ENCODE data around the gene RNF166. TPM values are rescaled to one million over a fixed set of nuclear protein-coding genes. Genes with fewer than 3 reads are reported as not detected.
A peak's percentile ranks its signal among the peaks of the same experiment; 100 is the strongest.

The RNF166 gene
- total and polyA plus RNA-seq, 2 of the 13 experiments (the other 11 are each of a cell fraction or from before 2014, with no cell fraction given), result 21.4 to 23.0 TPM

DNA sequence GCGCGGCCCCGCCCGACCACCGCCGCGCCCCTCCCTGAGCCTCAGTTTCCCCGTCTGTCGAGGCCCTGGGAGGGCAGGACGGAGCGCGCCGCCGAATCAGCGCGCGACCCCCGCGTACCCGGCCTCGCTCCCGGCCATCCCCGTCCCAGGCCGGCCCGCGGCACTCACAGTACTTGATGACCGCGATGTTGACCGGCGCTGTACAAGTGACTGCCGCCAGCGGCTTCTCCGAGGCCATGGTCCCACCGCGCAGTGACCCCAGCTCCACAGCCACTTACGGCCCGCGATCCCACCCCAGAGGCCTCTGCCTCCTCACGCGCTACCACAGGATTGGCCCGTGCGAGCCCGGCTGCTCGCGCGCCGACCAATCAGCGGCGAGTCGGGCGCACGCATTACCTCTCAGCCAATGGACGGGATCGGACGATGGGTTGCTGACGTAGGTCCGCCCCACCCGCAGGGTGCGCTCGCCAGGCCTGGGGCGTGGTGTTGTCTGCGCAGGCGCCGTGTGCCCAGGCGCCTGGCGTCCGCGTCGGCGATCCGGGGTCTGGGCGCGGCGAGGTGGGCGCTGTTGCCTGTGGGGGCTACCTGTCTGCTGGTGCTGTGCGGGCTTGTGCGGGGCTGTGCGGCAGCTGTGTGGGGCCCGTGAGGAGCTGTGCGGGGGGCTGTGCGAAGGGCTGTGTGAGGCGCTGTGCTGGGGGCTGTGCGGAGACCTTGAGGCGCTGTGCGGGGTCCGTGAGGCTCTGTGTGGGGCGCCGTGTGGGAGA, 43.2 kb downstream of the RNF166 start, which contains the start of gene MVD (continued):
- TF ChIP-seq, protein P1, sequence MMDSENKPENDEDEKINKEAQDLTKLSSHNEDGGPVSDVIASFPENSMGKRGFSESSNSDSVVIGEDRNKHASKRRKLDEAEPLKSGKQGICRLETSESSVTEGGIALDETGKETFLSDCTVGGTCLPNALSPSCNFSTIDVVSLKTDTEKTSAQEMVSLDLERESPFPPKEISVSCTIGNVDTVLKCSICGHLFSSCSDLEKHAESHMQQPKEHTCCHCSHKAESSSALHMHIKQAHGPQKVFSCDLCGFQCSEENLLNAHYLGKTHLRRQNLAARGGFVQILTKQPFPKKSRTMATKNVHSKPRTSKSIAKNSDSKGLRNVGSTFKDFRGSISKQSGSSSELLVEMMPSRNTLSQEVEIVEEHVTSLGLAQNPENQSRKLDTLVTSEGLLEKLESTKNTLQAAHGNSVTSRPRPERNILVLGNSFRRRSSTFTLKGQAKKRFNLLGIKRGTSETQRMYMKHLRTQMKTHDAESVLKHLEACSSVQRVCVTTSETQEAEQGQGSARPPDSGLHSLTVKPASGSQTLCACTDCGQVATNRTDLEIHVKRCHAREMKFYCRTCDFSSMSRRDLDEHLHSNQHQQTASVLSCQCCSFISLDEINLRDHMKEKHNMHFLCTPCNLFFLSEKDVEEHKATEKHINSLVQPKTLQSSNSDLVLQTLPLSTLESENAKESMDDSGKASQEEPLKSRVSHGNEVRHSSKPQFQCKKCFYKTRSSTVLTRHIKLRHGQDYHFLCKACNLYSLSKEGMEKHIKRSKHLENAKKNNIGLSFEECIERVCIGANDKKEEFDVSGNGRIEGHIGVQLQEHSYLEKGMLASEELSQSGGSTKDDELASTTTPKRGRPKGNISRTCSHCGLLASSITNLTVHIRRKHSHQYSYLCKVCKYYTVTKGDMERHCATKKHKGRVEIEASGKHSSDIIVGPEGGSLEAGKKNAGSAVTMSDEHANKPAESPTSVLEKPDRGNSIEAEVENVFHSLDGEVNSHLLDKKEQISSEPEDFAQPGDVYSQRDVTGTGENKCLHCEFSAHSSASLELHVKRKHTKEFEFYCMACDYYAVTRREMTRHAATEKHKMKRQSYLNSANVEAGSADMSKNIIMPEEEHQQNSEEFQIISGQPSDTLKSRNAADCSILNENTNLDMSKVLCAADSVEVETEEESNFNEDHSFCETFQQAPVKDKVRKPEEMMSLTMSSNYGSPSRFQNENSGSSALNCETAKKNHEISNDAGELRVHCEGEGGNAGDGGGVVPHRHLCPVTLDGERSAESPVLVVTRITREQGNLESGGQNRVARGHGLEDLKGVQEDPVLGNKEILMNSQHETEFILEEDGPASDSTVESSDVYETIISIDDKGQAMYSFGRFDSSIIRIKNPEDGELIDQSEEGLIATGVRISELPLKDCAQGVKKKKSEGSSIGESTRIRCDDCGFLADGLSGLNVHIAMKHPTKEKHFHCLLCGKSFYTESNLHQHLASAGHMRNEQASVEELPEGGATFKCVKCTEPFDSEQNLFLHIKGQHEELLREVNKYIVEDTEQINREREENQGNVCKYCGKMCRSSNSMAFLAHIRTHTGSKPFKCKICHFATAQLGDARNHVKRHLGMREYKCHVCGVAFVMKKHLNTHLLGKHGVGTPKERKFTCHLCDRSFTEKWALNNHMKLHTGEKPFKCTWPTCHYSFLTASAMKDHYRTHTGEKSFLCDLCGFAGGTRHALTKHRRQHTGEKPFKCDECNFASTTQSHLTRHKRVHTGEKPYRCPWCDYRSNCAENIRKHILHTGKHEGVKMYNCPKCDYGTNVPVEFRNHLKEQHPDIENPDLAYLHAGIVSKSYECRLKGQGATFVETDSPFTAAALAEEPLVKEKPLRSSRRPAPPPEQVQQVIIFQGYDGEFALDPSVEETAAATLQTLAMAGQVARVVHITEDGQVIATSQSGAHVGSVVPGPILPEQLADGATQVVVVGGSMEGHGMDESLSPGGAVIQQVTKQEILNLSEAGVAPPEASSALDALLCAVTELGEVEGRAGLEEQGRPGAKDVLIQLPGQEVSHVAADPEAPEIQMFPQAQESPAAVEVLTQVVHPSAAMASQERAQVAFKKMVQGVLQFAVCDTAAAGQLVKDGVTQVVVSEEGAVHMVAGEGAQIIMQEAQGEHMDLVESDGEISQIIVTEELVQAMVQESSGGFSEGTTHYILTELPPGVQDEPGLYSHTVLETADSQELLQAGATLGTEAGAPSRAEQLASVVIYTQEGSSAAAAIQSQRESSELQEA (CRISPR knock-in tag; IDR thresholded peaks at IDR 0.05; ENCODE audit: not compliant biosample characterization), result peak; percentile 54
- TF ChIP-seq, protein P2, sequence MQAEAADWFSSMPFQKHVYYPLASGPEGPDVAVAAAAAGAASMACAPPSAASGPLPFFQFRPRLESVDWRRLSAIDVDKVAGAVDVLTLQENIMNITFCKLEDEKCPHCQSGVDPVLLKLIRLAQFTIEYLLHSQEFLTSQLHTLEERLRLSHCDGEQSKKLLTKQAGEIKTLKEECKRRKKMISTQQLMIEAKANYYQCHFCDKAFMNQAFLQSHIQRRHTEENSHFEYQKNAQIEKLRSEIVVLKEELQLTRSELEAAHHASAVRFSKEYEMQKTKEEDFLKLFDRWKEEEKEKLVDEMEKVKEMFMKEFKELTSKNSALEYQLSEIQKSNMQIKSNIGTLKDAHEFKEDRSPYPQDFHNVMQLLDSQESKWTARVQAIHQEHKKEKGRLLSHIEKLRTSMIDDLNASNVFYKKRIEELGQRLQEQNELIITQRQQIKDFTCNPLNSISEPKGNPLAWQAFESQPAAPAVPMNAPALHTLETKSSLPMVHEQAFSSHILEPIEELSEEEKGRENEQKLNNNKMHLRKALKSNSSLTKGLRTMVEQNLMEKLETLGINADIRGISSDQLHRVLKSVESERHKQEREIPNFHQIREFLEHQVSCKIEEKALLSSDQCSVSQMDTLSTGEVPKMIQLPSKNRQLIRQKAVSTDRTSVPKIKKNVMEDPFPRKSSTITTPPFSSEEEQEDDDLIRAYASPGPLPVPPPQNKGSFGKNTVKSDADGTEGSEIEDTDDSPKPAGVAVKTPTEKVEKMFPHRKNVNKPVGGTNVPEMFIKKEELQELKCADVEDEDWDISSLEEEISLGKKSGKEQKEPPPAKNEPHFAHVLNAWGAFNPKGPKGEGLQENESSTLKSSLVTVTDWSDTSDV (CRISPR knock-in tag; IDR thresholded peaks at IDR 0.05), result no peak
- TF ChIP-seq HMGXB3 (CRISPR knock-in tag; IDR thresholded peaks at IDR 0.05; ENCODE audit: borderline replicate concordance), result peak; percentile 95
- peak; percentile 72; the same call in 1 of the 2 replicates for TF ChIP-seq SALL1 (CRISPR knock-in tag; IDR thresholded peaks at IDR 0.05)
- TF ChIP-seq ZNF737 (CRISPR knock-in tag; IDR thresholded peaks at IDR 0.05; ENCODE audit: borderline replicate concordance), result no peak
- peak; percentile 89 for TF ChIP-seq GABPB1 (CRISPR knock-in tag; IDR thresholded peaks at IDR 0.05)
- TF ChIP-seq SSRP1 (CRISPR knock-in tag; IDR thresholded peaks at IDR 0.05), result no peak
- TF ChIP-seq, protein P3, sequence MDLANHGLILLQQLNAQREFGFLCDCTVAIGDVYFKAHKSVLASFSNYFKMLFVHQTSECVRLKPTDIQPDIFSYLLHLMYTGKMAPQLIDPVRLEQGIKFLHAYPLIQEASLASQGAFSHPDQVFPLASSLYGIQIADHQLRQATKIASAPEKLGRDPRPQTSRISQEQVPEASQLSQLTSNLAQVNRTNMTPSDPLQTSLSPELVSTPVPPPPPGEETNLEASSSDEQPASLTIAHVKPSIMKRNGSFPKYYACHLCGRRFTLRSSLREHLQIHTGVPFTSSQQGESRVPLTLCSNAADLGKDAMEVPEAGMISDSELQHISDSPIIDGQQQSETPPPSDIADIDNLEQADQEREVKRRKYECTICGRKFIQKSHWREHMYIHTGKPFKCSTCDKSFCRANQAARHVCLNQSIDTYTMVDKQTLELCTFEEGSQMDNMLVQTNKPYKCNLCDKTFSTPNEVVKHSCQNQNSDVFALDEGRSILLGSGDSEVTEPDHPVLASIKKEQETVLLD (CRISPR knock-in tag; IDR thresholded peaks at IDR 0.05; ENCODE audit: low read depth), result 0 out of 2 replicates have a peak, but pooled peaks have one; percentile 21
